Thyroid gland (tissue), 4 donors: ENCODE data around the gene NLRC5. TPM values are rescaled to one million over a fixed set of nuclear protein-coding genes. Genes with fewer than 3 reads are reported as not detected.

ENCODE experiments used
- DNase-seq, 2 donors: peaks; one replicate each; pipeline ENCODE4 v3.0.0-alpha.2; 2019
- H3K27ac ChIP-seq, 3 donors: fragments of 200-600 bp; sonication (generic); 1 replicate in 2 of 3; 2 replicates in 1 of 3; pipeline ENCODE4 v1.5.1; 2016 to 2019; ENCODE audit warnings: mild to moderate bottlenecking in 1 of 3, moderate library complexity in 1 of 3
- H3K27me3 ChIP-seq: fragments of 200-600 bp; sonication (generic); one replicate; pipeline ENCODE4 v1.5.1; 2019
- H3K36me3 ChIP-seq, 2 donors: fragments of 200-600 bp; sonication (generic); one replicate each; pipeline ENCODE4 v1.5.1; 2016 to 2019
- H3K4me1 ChIP-seq, 2 donors: fragments of 200-600 bp; sonication (generic); one replicate each; pipeline ENCODE4 v1.5.1; 2017 to 2019
- H3K4me3 ChIP-seq, 3 donors: fragments of 200-600 bp; sonication (generic); replicated peaks in 1 of 3; 1 replicate in 2 of 3; 2 replicates in 1 of 3; pipeline ENCODE4 v1.5.1; 2016; ENCODE audit warnings: mild to moderate bottlenecking in 1 of 3
- H3K9me3 ChIP-seq: fragments of 200-600 bp; sonication (generic); one replicate; pipeline ENCODE4 v1.5.1; 2017
- POLR2A ChIP-seq, 2 donors: fragments of 450-650 bp; IDR thresholded peaks; one replicate each; pipeline ENCODE4 v1.6.1; 2017; ENCODE audit warnings: antibody characterized with exemption in 2 of 2, mild to moderate bottlenecking in 2 of 2, moderate library complexity in 1 of 2
- WGBS, 2 donors: methylation state at CpG; one replicate each; pipeline ENCODE4 v1.1.5; 2017; 5-methylcytosine and 5-hydroxymethylcytosine counted together
- intact Hi-C: fragments of 100-400 bp; cut with DNase I; formaldehyde crosslinking; loops from one replicate; pipeline ENCODE4 v1.15.1; 2023
- total RNA-seq, 4 donors: library from RNA; depleted of rRNA; stranded (reverse); fragments of >200 nt; gene quantifications; one replicate each; pipeline ENCODE4 v1.2.3, GENCODE V29; 2016
- TF ChIP-seq, protein P1 (sequence below), 6 experiments: fragments of 200-600 bp in 3 of 6; fragments of 450-650 bp in 3 of 6; sonication (generic) in 3 of 6; IDR thresholded peaks; one replicate each; pipeline ENCODE4 v1.5.1; 2016 to 2019; ENCODE audit warnings: antibody characterized with exemption in 6 of 6, mild to moderate bottlenecking in 2 of 6, inconsistent platforms in 1 of 6, moderate library complexity in 1 of 6

The NLRC5 gene
- total RNA-seq, 4 donors from 2014 or later = 14.1 to 33.5 (median 20.5) TPM

DNA sequence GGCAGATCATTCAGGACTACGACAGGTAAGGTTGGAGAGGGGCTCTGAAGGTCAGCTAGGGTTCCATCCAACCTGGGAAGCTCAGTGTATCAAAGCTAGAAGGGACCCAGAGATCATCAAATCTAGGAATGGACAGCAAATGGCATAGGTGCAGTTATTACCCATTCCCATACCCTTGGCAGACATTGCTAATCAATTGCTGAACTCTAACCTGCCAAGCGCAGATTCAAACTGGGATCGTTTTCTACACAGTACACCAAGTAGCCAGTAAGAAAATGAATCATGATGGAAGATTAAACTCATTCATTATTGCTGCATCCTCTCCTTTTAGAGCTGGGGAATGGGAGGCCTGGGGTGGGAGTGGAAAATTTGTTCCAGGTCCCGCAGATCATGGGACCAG is 136.6 kb downstream of the NLRC5 start:
- H3K36me3 ChIP-seq = peaks cover 0 to 9% of the 10 kb centered on the region in 2 donors

DNA sequence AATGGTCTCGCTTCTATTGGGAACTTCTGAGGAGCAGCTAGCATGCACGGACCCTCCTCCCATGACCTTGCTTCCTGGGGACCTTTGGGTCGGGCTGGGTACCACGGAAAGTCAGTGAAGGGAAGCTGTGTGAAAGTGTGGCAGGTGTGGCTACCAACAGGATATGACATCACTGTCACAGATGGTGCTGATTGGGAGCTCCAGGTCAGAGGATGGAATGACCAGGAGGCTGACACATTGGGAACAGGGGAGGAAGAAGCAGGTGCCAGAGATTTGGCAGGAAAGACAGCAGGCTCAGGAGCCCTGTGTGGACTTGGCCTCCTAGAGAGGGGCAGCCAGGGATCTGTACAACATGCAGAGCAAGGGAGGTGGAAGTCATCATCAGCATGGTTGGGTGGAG is 137.1 kb downstream of the NLRC5 start:
- WGBS, 2 donors = 89 to 95% methylated on average over 4 of the region's 4 CpGs
- Histone ChIP-seq H3K36me3 (peaks cover 0 to 6% of the 10 kb centered on the region in 2 donors), H3K9me3 (no peaks in the 10 kb centered on the region), H3K4me3 (no peak overlapping the region), H3K27ac (no peak overlapping the region), H3K27me3 (no peaks in the 10 kb centered on the region), H3K4me1 (peaks cover 5 to 9% of the 10 kb centered on the region in 2 donors)
- TF ChIP-seq, protein P1, sequence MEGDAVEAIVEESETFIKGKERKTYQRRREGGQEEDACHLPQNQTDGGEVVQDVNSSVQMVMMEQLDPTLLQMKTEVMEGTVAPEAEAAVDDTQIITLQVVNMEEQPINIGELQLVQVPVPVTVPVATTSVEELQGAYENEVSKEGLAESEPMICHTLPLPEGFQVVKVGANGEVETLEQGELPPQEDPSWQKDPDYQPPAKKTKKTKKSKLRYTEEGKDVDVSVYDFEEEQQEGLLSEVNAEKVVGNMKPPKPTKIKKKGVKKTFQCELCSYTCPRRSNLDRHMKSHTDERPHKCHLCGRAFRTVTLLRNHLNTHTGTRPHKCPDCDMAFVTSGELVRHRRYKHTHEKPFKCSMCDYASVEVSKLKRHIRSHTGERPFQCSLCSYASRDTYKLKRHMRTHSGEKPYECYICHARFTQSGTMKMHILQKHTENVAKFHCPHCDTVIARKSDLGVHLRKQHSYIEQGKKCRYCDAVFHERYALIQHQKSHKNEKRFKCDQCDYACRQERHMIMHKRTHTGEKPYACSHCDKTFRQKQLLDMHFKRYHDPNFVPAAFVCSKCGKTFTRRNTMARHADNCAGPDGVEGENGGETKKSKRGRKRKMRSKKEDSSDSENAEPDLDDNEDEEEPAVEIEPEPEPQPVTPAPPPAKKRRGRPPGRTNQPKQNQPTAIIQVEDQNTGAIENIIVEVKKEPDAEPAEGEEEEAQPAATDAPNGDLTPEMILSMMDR (IDR thresholded peaks at IDR 0.05) = no peak
- TF ChIP-seq POLR2A (IDR thresholded peaks at IDR 0.05) = no peak
- intact Hi-C loops = no loop called here
- no peak for DNase-seq

More for the DNA sequence above, 136.6 kb downstream of the NLRC5 start:
- Histone ChIP-seq H3K27me3 (no peaks in the 10 kb centered on the region), H3K4me1 (peaks cover 5 to 9% of the 10 kb centered on the region in 2 donors), H3K9me3 (no peaks in the 10 kb centered on the region), H3K27ac (no peak overlapping the region), H3K4me3 (no peak overlapping the region)
- 98 to 100% methylated on average over 4 of the region's 4 CpGs for WGBS, 2 donors
- intact Hi-C loops = no loop called here
- TF ChIP-seq, protein P1 (IDR thresholded peaks at IDR 0.05) = no peak
- no peak for TF ChIP-seq POLR2A (IDR thresholded peaks at IDR 0.05)
- DNase-seq = no peak

DNA sequence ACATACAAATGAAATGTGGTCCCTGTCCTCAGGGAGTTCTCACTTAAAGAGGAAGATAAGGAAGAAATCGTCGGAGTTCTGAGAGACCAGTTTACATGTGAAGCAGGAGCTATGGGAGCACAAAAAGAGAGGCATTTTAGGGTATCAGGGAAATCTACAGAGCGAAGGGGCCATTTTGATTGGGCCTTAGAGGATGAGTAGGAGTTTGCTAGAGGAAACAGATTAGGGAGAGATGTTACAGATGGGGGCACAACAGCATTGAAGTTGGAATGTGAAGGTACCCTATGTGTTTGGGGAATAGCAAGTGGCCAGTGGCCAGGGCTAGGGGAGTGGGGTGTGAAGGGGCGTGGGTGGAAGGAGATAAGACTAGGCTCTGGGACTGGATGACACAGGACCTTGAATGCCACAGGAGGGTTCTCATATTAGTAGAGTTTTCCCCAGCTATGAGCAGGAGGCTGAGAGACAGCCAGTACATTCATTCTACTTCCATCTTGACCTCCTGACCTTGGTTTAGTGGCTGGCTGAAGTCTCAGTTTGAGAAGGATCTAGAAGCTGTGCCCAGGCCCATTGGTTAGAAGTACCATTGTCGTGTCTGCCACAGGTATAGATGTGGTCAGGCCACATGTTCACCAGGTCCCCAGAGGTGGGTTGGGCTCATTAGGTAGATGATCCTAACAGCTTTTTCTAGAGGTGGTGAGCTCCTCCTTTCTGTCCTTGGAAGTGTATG is 137.8 kb downstream of the NLRC5 start:
- intact Hi-C loops = no loop called here
- Histone ChIP-seq H3K4me1 (peaks cover 5 to 9% of the 10 kb centered on the region in 2 donors), H3K4me3 (no peak overlapping the region), H3K27ac (no peak overlapping the region), H3K9me3 (no peaks in the 10 kb centered on the region), H3K27me3 (no peaks in the 10 kb centered on the region), H3K36me3 (no peaks in the 10 kb centered on the region)
- no peak for DNase-seq
- WGBS, 2 donors = 93 to 95% methylated on average over 5 of the region's 5 CpGs
- TF ChIP-seq, protein P1 (IDR thresholded peaks at IDR 0.05) = no peak
- TF ChIP-seq POLR2A (IDR thresholded peaks at IDR 0.05) = no peak

DNA sequence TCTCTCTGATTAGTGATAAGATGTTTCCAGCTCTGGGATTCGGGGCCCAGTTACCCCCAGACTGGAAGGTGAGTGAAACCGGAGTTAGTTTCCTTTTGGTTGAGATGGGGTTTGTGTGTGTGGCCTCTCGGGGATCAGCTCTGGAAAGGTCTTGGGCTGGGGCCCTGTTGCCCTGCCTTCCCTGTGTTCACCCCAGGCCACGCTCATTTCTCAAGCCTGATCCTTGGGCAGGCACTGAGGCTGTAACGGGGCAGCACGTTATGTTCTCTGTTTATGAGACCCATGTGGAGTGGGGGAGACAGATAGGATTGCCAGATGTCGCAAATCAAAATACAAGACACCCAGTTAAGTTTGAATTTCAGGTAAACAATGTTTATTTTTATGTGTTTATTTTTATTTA is 138.5 kb downstream of the NLRC5 start:
- Histone ChIP-seq H3K4me3 (no peak overlapping the region), H3K4me1 (peaks cover 5 to 9% of the 10 kb centered on the region in 2 donors), H3K9me3 (no peaks in the 10 kb centered on the region), H3K27ac (no peak overlapping the region), H3K27me3 (no peaks in the 10 kb centered on the region), H3K36me3 (no peaks in the 10 kb centered on the region)
- 93 to 95% methylated on average over 7 of the region's 7 CpGs for WGBS, 2 donors
- DNase-seq = no peak
- intact Hi-C loops = no loop called here
- no peak for TF ChIP-seq POLR2A (IDR thresholded peaks at IDR 0.05)
- TF ChIP-seq, protein P1 (IDR thresholded peaks at IDR 0.05) = no peak

DNA sequence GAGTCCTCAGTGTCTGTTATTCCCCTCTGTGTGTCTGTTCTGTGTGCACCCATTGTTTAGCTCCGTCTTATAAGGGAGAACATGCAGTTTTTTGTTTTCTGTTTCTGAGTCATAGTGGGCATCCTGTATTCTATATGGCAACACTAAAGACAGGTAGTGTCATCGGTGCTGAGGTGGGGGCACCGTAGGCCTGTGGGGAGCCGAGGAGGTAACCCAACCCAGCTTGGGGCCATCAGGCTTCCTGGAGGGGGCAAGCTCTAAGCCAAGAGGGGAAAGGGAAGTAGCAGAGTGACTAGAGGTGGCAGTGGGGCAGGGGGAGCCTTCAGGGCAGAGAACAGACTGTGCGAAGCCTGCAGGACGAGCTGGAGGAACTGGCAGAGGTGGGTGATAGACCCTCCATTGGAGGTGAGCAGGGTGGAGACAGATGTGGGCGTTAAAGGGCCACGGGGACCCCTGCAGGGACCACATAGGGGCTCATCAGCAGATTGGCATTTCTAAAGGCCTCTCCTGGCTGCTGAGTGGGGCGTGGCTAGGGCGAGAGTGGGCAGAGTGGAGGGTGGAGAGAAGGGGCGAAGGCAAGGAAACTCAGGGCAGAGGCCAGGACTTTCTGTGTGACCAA is 139.5 kb downstream of the NLRC5 start:
- 89 to 94% methylated on average over 11 of the region's 11 CpGs for WGBS, 2 donors
- intact Hi-C loops = no loop called here
- H3K27me3 ChIP-seq = no peaks in the 10 kb centered on the region
- DNase-seq = no peak
- H3K4me1 ChIP-seq = peaks cover 5 to 9% of the 10 kb centered on the region in 2 donors
- H3K9me3 ChIP-seq = no peaks in the 10 kb centered on the region
- H3K4me3 ChIP-seq = no peak overlapping the region
- no peak overlapping the region for H3K27ac ChIP-seq
- H3K36me3 ChIP-seq = no peaks in the 10 kb centered on the region
- TF ChIP-seq, protein P1 (IDR thresholded peaks at IDR 0.05) = no peak
- no peak for TF ChIP-seq POLR2A (IDR thresholded peaks at IDR 0.05)
